ENCODE results near the gene GCG.

The GCG gene

DNA sequence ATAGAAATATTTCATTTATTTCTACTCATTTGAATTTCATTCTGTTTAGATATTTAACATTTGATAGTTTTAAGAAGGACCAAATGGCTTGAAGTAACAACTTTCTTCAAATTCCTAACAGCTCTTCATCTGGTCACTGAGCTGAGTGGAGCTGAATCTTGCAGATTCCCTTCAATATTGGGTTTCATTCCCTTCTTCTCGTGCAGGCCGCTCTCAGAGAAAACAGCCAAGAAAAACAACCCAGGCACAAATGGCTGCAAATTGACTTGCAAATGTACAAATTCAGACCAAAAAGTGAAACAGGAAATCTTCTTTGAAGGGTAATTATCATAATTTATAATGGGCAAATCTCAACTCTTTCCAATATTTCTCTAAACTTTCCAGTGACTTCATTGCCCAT lies 30.3 kb upstream of the GCG start:
- H3K27ac ChIP-seq (ENCODE audit: low read depth, low read length, severe bottlenecking), result no peak overlapping the region
- H3K9me3 ChIP-seq (ENCODE audit: control insufficient read depth, low read length), result no peaks in the 10 kb centered on the region
- no peaks in the 10 kb centered on the region for H3K4me1 ChIP-seq (ENCODE audit: control insufficient read depth, insufficient read depth, low read length, poor library complexity, severe bottlenecking)
- no peak overlapping the region for H3K4me3 ChIP-seq (ENCODE audit: extremely low read depth, insufficient read depth, low read length, poor library complexity, severe bottlenecking)
- no peaks in the 10 kb centered on the region for H3K36me3 ChIP-seq (ENCODE audit: control insufficient read depth, insufficient read depth, low read length)
- no CpG with 5 or more reads among the region's 2 CpGs for WGBS, 2 experiments (ENCODE audit: insufficient coverage in 2 of 2)

- H3K9me3 ChIP-seq (ENCODE audit: control insufficient read depth, low read length), result no peaks in the 10 kb centered on the region
- no peaks in the 10 kb centered on the region for H3K36me3 ChIP-seq (ENCODE audit: control insufficient read depth, insufficient read depth, low read length)
- no peak overlapping the region for H3K27ac ChIP-seq (ENCODE audit: low read depth, low read length, severe bottlenecking)
- 55 to 62% methylated on average over 2 to 3 of the region's 4 CpGs for WGBS, 2 experiments (ENCODE audit: insufficient coverage in 2 of 2)
- no peaks in the 10 kb centered on the region for H3K4me1 ChIP-seq (ENCODE audit: control insufficient read depth, insufficient read depth, low read length, poor library complexity, severe bottlenecking)
- no peak overlapping the region for H3K4me3 ChIP-seq (ENCODE audit: extremely low read depth, insufficient read depth, low read length, poor library complexity, severe bottlenecking)
Observed at GRCh38 chr2:162177301-162177700, 25.3 kb upstream of the GCG start.

DNA sequence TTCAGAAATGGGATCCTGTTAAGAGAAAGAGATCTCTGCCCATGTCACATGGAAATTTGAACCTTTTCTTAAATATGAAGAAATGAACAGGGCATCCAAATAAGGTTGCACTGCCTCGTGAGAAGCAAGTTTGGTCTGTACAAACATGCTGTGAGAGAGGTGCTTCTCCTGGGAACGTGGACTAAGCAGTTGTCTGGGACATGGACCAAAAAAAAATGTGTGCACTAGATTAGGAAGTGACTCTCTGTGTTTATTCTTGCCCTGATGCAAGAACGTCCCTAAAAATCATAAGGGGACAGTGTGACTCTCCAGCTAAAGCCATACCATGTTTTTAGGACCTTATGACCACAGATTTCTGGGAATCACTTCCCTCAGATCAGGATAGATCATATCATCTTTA lies 23.7 kb upstream of the GCG start:
- Histone ChIP-seq H3K27ac (ENCODE audit: low read depth, low read length, severe bottlenecking) (no peak overlapping the region), H3K4me1 (ENCODE audit: control insufficient read depth, insufficient read depth, low read length, poor library complexity, severe bottlenecking) (no peaks in the 10 kb centered on the region), H3K36me3 (ENCODE audit: control insufficient read depth, insufficient read depth, low read length) (no peaks in the 10 kb centered on the region), H3K4me3 (ENCODE audit: extremely low read depth, insufficient read depth, low read length, poor library complexity, severe bottlenecking) (no peak overlapping the region), H3K9me3 (ENCODE audit: control insufficient read depth, low read length) (no peaks in the 10 kb centered on the region)
- WGBS, 2 experiments (ENCODE audit: insufficient coverage in 2 of 2), result 78 to 80% methylated on average over 2 to 3 of the region's 3 CpGs

GRCh38 chr2:162174746-162175145 lies 22.7 kb upstream of the GCG start:
- Histone ChIP-seq H3K4me1 (ENCODE audit: control insufficient read depth, insufficient read depth, low read length, poor library complexity, severe bottlenecking) (no peaks in the 10 kb centered on the region), H3K36me3 (ENCODE audit: control insufficient read depth, insufficient read depth, low read length) (no peaks in the 10 kb centered on the region), H3K9me3 (ENCODE audit: control insufficient read depth, low read length) (no peaks in the 10 kb centered on the region), H3K4me3 (ENCODE audit: extremely low read depth, insufficient read depth, low read length, poor library complexity, severe bottlenecking) (no peak overlapping the region), H3K27ac (ENCODE audit: low read depth, low read length, severe bottlenecking) (no peak overlapping the region)
- WGBS, 2 experiments (ENCODE audit: insufficient coverage in 2 of 2), result 90% methylated on average over 2 of the region's 5 CpGs; no CpG with 5 or more reads in 1 of the 2 experiments

GRCh38 chr2:162172802-162173370 lies 20.8 kb upstream of the GCG start:
- Histone ChIP-seq H3K36me3 (ENCODE audit: control insufficient read depth, insufficient read depth, low read length) (no peaks in the 10 kb centered on the region), H3K4me1 (ENCODE audit: control insufficient read depth, insufficient read depth, low read length, poor library complexity, severe bottlenecking) (no peaks in the 10 kb centered on the region), H3K9me3 (ENCODE audit: control insufficient read depth, low read length) (no peaks in the 10 kb centered on the region), H3K27ac (ENCODE audit: low read depth, low read length, severe bottlenecking) (no peak overlapping the region), H3K4me3 (ENCODE audit: extremely low read depth, insufficient read depth, low read length, poor library complexity, severe bottlenecking) (no peak overlapping the region)
- WGBS, 2 experiments (ENCODE audit: insufficient coverage in 2 of 2), result 89 to 100% methylated on average over 1 of the region's 1 CpG

- H3K27ac ChIP-seq (ENCODE audit: low read depth, low read length, severe bottlenecking), result no peak overlapping the region
- 100% methylated on average over 1 of the region's 4 CpGs; no CpG with 5 or more reads in 1 of the 2 experiments for WGBS, 2 experiments (ENCODE audit: insufficient coverage in 2 of 2)
- no peaks in the 10 kb centered on the region for H3K9me3 ChIP-seq (ENCODE audit: control insufficient read depth, low read length)
- H3K36me3 ChIP-seq (ENCODE audit: control insufficient read depth, insufficient read depth, low read length), result no peaks in the 10 kb centered on the region
- H3K4me1 ChIP-seq (ENCODE audit: control insufficient read depth, insufficient read depth, low read length, poor library complexity, severe bottlenecking), result no peaks in the 10 kb centered on the region
- no peak overlapping the region for H3K4me3 ChIP-seq (ENCODE audit: extremely low read depth, insufficient read depth, low read length, poor library complexity, severe bottlenecking)
Observed at GRCh38 chr2:162166745-162167144, 14.7 kb upstream of the GCG start.

DNA sequence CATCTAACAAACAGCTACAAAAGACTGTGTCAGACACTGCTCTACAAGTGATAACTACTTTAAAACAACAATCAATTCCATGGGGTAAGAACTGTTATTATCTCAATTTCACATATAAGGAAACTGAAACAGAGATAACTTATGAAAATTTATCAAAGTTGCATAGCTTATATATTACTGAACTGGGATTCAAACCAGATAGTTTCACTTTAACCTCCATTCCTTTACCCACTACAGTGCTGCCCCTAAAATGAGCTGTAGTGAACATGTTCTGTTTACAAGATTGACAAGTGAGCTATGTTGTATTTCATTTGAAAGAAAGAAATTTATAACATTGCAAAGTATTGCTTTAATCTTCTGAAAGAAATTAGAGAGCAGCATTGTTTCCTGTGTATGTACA lies 14.1 kb upstream of the GCG start:
- no peak overlapping the region for H3K4me3 ChIP-seq (ENCODE audit: extremely low read depth, insufficient read depth, low read length, poor library complexity, severe bottlenecking)
- H3K4me1 ChIP-seq (ENCODE audit: control insufficient read depth, insufficient read depth, low read length, poor library complexity, severe bottlenecking), result no peaks in the 10 kb centered on the region
- H3K9me3 ChIP-seq (ENCODE audit: control insufficient read depth, low read length), result no peaks in the 10 kb centered on the region
- H3K27ac ChIP-seq (ENCODE audit: low read depth, low read length, severe bottlenecking), result no peak overlapping the region
- no peaks in the 10 kb centered on the region for H3K36me3 ChIP-seq (ENCODE audit: control insufficient read depth, insufficient read depth, low read length)

- WGBS, 2 experiments (ENCODE audit: insufficient coverage in 2 of 2), result 100% methylated on average over 1 of the region's 2 CpGs; no CpG with 5 or more reads in 1 of the 2 experiments
- Histone ChIP-seq H3K9me3 (ENCODE audit: control insufficient read depth, low read length) (no peaks in the 10 kb centered on the region), H3K36me3 (ENCODE audit: control insufficient read depth, insufficient read depth, low read length) (no peaks in the 10 kb centered on the region), H3K4me1 (ENCODE audit: control insufficient read depth, insufficient read depth, low read length, poor library complexity, severe bottlenecking) (no peaks in the 10 kb centered on the region), H3K27ac (ENCODE audit: low read depth, low read length, severe bottlenecking) (no peak overlapping the region), H3K4me3 (ENCODE audit: extremely low read depth, insufficient read depth, low read length, poor library complexity, severe bottlenecking) (no peak overlapping the region)
Observed at GRCh38 chr2:162164802-162165201, 12.8 kb upstream of the GCG start.

DNA sequence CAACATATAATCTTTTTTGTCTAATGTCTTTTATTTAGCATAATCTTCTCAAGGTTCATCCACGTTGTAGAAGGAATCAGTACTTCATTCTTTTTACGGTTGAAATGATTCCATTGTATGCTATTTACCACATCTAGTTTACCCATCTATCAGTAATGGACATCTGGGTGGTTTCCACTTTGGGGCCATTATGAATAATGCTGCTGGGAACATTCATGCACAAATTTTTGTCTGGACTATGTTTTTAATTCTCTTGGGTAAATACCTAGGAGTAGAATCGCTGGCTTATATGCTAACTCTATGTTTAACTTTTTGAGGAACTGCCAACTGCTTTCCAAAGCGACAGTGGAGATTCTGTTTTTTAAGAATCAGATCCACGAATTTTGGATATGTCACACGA lies 7.4 kb upstream of the GCG start:
- Histone ChIP-seq H3K36me3 (ENCODE audit: control insufficient read depth, insufficient read depth, low read length) (no peaks in the 10 kb centered on the region), H3K4me3 (ENCODE audit: extremely low read depth, insufficient read depth, low read length, poor library complexity, severe bottlenecking) (no peak overlapping the region), H3K27ac (ENCODE audit: low read depth, low read length, severe bottlenecking) (no peak overlapping the region), H3K4me1 (ENCODE audit: control insufficient read depth, insufficient read depth, low read length, poor library complexity, severe bottlenecking) (no peaks in the 10 kb centered on the region), H3K9me3 (ENCODE audit: control insufficient read depth, low read length) (no peaks in the 10 kb centered on the region)
- 94 to 97% methylated on average over 2 to 3 of the region's 6 CpGs for WGBS, 2 experiments (ENCODE audit: insufficient coverage in 2 of 2)

DNA sequence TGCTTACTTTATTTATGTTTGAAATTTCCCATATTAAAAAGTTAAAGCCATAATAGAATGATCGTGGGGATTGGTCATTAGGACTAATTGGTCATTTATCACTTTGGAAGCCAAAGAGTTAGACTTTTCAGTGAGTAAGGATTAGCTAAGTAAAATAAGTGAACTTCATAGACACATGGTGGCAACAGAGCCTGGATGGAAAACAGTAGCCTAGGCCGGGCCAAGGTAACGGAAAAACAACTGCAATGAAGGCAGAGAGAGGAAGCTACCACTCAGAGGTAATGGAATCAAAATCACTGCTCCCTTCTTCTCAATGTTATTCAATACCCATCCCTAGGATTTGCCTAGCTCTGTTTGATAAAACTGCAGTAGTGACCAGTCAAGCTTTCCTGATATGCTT lies 4.1 kb upstream of the GCG start:
- Histone ChIP-seq H3K9me3 (ENCODE audit: control insufficient read depth, low read length) (no peaks in the 10 kb centered on the region), H3K36me3 (ENCODE audit: control insufficient read depth, insufficient read depth, low read length) (no peaks in the 10 kb centered on the region), H3K4me1 (ENCODE audit: control insufficient read depth, insufficient read depth, low read length, poor library complexity, severe bottlenecking) (no peaks in the 10 kb centered on the region), H3K4me3 (ENCODE audit: extremely low read depth, insufficient read depth, low read length, poor library complexity, severe bottlenecking) (no peak overlapping the region), H3K27ac (ENCODE audit: low read depth, low read length, severe bottlenecking) (no peak overlapping the region)
- 80 to 90% methylated on average over 1 to 2 of the region's 3 CpGs for WGBS, 2 experiments (ENCODE audit: insufficient coverage in 2 of 2)

DNA sequence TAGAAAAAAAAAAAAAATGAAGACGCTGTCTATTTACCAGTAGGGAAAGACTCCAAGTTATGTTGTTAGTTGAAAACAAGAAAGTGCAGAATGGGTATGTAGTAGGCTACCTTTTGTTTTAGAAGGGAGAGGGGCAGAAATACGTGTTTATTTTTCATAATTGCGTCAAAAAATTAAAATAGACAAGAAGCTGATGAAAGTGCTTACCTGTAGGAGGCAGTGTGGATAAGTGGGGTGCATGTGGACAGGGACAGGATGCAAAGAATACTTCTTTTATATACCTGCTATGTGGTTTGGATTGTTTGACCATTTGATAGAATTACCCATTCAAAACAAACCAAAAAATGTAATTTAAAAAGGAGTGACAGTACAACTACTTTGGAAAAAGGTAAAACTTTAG lies 3.0 kb upstream of the GCG start:
- H3K27ac ChIP-seq (ENCODE audit: low read depth, low read length, severe bottlenecking), result no peak overlapping the region
- 89 to 92% methylated on average over 2 to 3 of the region's 3 CpGs for WGBS, 2 experiments (ENCODE audit: insufficient coverage in 2 of 2)
- H3K9me3 ChIP-seq (ENCODE audit: control insufficient read depth, low read length), result no peaks in the 10 kb centered on the region
- no peaks in the 10 kb centered on the region for H3K36me3 ChIP-seq (ENCODE audit: control insufficient read depth, insufficient read depth, low read length)
- H3K4me1 ChIP-seq (ENCODE audit: control insufficient read depth, insufficient read depth, low read length, poor library complexity, severe bottlenecking), result no peaks in the 10 kb centered on the region
- no peak overlapping the region for H3K4me3 ChIP-seq (ENCODE audit: extremely low read depth, insufficient read depth, low read length, poor library complexity, severe bottlenecking)
